Epithelial cell of esophagus (primary cell): Measurements from ENCODE around the gene PLXNC1.

ENCODE experiments used
- DNase-seq: peaks from one replicate; pipeline ENCODE4 v3.0.0; 2010; ENCODE audit warnings: low read depth
- H3K4me3 ChIP-seq: 2 replicates; pipeline ENCODE4 v1.5.1; 2011; ENCODE audit warnings: mild to moderate bottlenecking, low read length, control low read depth
- TF ChIP-seq, protein P1 (sequence below): IDR thresholded peaks from 2 replicates; pipeline ENCODE4 v1.5.1; 2011; ENCODE audit warnings: low read depth, mild to moderate bottlenecking, low read length, control low read depth, inconsistent platforms; ENCODE audit not compliant: insufficient read depth; ENCODE audit errors: missing control alignments

Gene PLXNC1

GRCh38 chr12:94152292-94153078, 4.1 kb downstream of the PLXNC1 start:
- DNase-seq, result no peak
- TF ChIP-seq, protein P1, sequence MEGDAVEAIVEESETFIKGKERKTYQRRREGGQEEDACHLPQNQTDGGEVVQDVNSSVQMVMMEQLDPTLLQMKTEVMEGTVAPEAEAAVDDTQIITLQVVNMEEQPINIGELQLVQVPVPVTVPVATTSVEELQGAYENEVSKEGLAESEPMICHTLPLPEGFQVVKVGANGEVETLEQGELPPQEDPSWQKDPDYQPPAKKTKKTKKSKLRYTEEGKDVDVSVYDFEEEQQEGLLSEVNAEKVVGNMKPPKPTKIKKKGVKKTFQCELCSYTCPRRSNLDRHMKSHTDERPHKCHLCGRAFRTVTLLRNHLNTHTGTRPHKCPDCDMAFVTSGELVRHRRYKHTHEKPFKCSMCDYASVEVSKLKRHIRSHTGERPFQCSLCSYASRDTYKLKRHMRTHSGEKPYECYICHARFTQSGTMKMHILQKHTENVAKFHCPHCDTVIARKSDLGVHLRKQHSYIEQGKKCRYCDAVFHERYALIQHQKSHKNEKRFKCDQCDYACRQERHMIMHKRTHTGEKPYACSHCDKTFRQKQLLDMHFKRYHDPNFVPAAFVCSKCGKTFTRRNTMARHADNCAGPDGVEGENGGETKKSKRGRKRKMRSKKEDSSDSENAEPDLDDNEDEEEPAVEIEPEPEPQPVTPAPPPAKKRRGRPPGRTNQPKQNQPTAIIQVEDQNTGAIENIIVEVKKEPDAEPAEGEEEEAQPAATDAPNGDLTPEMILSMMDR, result no peak
- no peak overlapping the region for H3K4me3 ChIP-seq

- DNase-seq, result no peak
- TF ChIP-seq, protein P1, result no peak
- no peak overlapping the region for H3K4me3 ChIP-seq
Observed at GRCh38 chr12:94157181-94157580, 8.8 kb downstream of the PLXNC1 start.

- no peak overlapping the region for H3K4me3 ChIP-seq
- TF ChIP-seq, protein P1, result no peak
- DNase-seq, result no peak
Observed at GRCh38 chr12:94157981-94158411, 9.6 kb downstream of the PLXNC1 start.

DNA sequence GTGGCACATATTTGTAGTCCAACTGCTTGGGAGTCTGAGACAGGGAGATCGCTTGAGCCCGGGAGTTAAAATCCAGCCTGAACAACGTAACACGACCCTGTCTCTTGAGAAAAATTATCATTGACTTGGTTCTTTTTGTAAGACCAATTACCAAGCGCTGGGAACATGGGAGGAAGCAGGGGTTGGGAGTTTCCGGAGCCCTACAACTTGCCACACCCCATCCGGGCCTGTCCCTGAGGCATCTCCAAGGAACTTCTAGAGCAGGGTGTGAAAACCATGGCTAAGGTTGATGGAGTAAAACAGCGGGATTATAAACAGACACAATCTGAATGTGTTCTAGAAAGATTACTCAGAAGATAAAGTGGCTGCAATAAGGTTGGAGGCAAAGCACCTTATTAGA, 10.3 kb downstream of the PLXNC1 start:
- TF ChIP-seq, protein P1, result no peak
- no peak for DNase-seq
- H3K4me3 ChIP-seq, result no peak overlapping the region

GRCh38 chr12:94162108-94162507, 13.7 kb downstream of the PLXNC1 start:
- TF ChIP-seq, protein P1, result no peak
- no peak for DNase-seq
- H3K4me3 ChIP-seq, result no peak overlapping the region

GRCh38 chr12:94163850-94164249, 15.5 kb downstream of the PLXNC1 start:
- H3K4me3 ChIP-seq, result no peak overlapping the region
- DNase-seq, result no peak
- TF ChIP-seq, protein P1, result no peak

GRCh38 chr12:94165138-94165537, 16.8 kb downstream of the PLXNC1 start:
- DNase-seq, result no peak
- H3K4me3 ChIP-seq, result no peak overlapping the region
- TF ChIP-seq, protein P1, result no peak
